NCI-H748 treated with DMSO at 0.1 percent for 48 hours (cell line): ENCODE data around the gene RGS1.

ENCODE experiments used
- DNase-seq: peaks from one replicate; lab custom pipeline; 2025; lab: John Stamatoyannopoulos, UW

The RGS1 gene

DNA sequence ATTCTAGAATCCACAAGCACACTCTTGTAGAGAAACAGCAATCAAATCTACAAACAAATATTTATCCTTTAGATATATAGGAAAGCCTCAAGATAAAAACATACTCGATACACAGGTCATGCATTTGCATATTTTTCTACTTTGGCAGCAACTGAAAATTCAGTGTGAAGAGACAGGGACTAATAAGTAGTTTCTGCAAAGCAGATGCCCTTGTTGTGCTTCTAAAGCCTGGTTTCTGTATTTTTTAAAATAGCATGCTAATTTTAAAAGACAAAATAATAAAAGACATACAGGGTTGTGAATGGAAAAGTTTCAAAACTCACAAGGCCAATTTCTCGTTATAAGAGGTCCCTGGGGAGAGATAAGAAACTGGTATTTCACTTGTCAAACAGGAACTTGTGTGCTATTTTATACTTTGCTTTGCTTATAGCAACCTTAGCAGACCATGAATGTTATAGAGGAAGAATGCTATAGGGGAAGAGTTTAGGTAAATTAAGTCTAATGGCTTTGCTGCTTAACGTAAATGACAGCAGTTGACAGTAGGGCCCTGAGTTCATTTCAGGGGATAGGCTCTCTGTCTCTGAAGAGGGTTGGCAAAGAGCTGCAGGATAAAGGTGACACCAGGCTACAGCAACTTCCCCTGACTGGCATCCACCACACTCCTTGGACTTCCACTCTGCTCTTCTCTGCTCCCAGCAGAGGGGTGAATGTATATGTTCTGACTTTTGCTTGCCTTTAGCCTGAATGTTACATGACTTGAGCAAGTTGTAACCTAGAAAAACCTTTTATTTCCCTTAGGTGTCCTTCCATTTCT is 51.0 kb downstream of the RGS1 start:
- no peak for DNase-seq

DNA sequence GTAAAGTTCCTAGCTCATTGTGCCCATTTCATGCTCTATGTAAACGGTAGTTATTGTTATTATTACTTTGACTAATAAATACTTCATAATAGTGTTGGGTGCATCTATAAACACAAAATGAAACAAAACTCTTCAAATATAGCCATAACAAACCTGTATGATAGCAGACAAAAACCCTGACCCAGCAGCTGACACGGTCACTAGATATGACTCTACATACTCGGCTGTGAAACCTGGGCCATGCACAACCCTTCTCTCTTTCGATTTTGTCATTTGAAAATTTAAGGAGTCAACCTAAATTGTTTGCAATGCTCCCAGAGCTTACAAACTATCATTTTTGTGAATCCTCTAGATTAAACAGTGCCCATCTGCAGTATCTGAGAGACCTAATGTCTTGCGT is 52.3 kb downstream of the RGS1 start:
- no peak for DNase-seq

DNA sequence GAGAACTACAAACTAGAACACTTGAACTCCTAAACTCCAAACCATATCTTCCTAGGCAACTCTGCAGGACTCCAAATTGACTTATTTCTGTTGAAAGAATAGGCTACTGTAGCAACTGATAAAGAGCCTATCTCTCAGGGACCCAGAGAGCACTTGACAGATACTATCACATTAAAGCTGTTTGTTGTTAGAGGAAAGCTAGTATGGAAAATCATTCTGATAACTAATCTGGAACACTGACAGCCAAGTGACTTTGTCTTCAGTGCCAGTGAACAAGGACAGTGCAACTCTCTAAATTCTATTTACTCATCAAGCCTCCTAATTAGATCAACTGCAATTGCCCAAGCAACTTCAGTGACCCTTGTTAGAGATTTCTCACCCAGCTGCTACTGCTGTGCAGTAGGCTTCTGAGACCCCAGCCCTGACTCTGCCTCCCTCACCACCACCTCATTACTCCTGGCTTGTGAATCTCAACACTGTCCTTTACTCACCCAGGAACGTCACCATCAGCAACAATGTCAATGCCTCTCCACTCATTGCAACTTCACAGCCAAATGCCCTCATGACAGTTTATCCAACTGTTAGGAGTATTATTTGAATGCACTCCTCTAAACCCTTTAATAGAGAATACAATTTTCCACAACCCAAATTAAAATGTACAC is 53.0 kb downstream of the RGS1 start:
- DNase-seq = no peak

DNA sequence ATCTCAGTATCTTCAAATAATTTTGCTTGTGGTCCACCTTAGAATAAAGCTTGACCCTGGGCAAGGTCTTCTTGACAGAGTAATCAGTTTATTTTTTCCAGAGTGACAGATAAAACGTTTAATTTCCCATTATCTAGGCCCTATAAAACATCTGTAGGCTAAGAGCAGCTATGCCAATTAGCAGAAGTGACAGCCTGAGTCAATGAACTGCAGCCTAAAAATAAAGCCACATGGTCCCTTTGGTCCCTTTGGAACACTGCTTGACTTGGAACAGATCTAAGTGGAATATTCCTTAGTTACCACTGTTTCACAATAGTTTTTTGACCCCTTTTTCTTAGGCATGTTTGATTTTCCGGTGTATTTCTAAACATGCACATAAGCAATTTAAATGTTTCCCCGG is 54.0 kb downstream of the RGS1 start:
- DNase-seq = no peak
